Endothelial cell of umbilical vein (primary cell): Measurements from ENCODE around the gene TARS1.

Source experiments
- EZH2 ChIP-seq: IDR thresholded peaks from 2 replicates; pipeline ENCODE4 v1.6.1; 2012; ENCODE audit warnings: borderline replicate concordance, low read depth, mild to moderate bottlenecking, moderate library complexity, low read length, inconsistent platforms; ENCODE audit not compliant: severe bottlenecking
- FOS ChIP-seq: IDR thresholded peaks from 2 replicates; pipeline ENCODE4 v1.6.1; 2011; ENCODE audit warnings: mild to moderate bottlenecking, low read length, moderate library complexity, borderline replicate concordance; ENCODE audit not compliant: insufficient read depth
- GATA2 ChIP-seq: IDR thresholded peaks from 2 replicates; pipeline ENCODE4 v1.7.0; 2011; ENCODE audit warnings: low read depth, mild to moderate bottlenecking, moderate library complexity, mixed read lengths, low read length; ENCODE audit not compliant: insufficient read length, insufficient read depth
- JUN ChIP-seq: IDR thresholded peaks from 2 replicates; pipeline ENCODE4 v1.6.1; 2011; ENCODE audit warnings: borderline replicate concordance, low read depth; ENCODE audit not compliant: insufficient read length, insufficient read depth
- MYC ChIP-seq: IDR thresholded peaks from one replicate; pipeline ENCODE4 v1.6.1; 2011; ENCODE audit warnings: mild to moderate bottlenecking, low read depth, low read length
- POLR2A ChIP-seq: IDR thresholded peaks from 2 replicates; pipeline ENCODE4 v1.6.1; 2012; ENCODE audit warnings: low read depth, mild to moderate bottlenecking, control low read depth, low read length
- POLR2AphosphoS5 ChIP-seq: IDR thresholded peaks from 2 replicates; pipeline ENCODE4 v1.6.1; 2012; ENCODE audit warnings: low read depth, mild to moderate bottlenecking, control low read depth, low read length, moderate library complexity; ENCODE audit not compliant: insufficient read depth
- TF ChIP-seq, protein P1 (sequence below), 2 donors: IDR thresholded peaks; 1 replicate in 1 of 2; 2 replicates in 1 of 2; pipeline ENCODE4 v1.5.1; 2011; ENCODE audit warnings: low read length in 2 of 2, mild to moderate bottlenecking in 2 of 2, moderate library complexity in 2 of 2, control low read depth in 1 of 2, inconsistent platforms in 1 of 2, low read depth in 1 of 2; ENCODE audit not compliant: insufficient read depth in 1 of 2; ENCODE audit errors: extremely low read depth in 1 of 2
- TF ChIP-seq, protein P2 (sequence below): IDR thresholded peaks from 2 replicates; pipeline ENCODE4 v1.6.1; 2011; ENCODE audit not compliant: insufficient read depth, insufficient read length

DNA sequence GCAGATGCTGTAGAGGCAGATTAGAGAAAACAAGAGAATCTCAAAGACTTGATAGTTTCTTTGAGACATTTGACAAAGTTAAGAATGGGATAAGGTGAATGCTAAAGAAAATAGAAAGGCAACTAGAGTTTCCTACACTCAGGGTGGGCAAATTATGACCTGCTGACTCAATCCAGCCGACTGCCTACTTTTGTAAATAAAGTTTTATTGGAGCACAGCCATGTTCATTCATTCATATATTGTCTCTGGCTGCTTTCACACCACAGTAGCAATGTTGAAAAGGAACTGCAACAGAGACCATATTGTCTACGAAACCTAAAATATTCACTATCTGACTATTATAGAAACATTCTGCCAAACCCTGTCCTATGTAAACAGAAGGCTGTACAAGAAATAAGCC lies 37.6 kb upstream of the TARS1 start:
- TF ChIP-seq, protein P1, sequence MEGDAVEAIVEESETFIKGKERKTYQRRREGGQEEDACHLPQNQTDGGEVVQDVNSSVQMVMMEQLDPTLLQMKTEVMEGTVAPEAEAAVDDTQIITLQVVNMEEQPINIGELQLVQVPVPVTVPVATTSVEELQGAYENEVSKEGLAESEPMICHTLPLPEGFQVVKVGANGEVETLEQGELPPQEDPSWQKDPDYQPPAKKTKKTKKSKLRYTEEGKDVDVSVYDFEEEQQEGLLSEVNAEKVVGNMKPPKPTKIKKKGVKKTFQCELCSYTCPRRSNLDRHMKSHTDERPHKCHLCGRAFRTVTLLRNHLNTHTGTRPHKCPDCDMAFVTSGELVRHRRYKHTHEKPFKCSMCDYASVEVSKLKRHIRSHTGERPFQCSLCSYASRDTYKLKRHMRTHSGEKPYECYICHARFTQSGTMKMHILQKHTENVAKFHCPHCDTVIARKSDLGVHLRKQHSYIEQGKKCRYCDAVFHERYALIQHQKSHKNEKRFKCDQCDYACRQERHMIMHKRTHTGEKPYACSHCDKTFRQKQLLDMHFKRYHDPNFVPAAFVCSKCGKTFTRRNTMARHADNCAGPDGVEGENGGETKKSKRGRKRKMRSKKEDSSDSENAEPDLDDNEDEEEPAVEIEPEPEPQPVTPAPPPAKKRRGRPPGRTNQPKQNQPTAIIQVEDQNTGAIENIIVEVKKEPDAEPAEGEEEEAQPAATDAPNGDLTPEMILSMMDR (IDR thresholded peaks at IDR 0.05; ENCODE audit: extremely low read depth in 1 of 2, insufficient read depth in 1 of 2, low read depth in 1 of 2, low read length in 2 of 2) = no peak
- TF ChIP-seq POLR2AphosphoS5 = no peak
- TF ChIP-seq EZH2 = no peak
- TF ChIP-seq, protein P2, sequence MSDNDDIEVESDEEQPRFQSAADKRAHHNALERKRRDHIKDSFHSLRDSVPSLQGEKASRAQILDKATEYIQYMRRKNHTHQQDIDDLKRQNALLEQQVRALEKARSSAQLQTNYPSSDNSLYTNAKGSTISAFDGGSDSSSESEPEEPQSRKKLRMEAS = no peak
- TF ChIP-seq POLR2A = no peak
- TF ChIP-seq GATA2 = no peak
- no peak for TF ChIP-seq MYC
- TF ChIP-seq JUN = no peak
- TF ChIP-seq FOS = no peak
